ENCODE results near the gene GLI1.
"Not testable (repeated sequence)": the region's sequence is repeated elsewhere in the genome, so short reads cannot be mapped to it uniquely, and the experiment has no call there.

The GLI1 gene

DNA sequence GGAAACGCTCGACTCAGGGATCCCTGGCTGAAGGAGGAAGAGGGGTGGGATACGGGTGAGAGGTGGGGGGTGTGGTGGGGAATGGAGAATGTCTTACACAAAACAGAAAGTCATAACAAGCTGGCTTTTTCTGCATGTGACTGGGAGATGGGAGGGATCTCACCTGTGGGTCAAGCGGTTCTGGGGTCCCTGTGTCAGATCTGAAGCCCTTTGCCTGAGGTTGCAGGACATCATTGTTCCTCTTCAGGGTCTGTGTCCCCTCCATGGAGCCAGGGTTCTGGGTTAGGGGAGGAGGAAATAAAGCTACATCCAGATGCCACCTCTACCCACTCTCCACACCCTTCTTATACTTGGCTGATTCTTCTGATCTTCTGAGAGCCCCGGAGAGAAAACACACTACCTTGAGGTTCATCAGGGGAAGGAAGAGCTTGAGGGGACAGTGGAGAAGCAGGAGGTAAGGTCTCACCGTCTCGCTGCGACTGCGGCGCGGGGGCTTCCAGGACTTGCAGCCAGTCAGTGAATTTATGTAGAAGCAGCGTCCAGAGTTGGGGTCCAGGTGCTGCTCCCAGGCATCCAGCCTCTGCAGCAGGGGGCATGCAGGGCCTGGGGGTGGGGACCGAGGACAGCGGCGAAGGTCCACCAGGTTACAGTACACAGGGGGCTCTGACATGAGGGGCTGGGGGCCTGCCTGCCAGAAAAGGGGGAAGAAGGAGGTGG lies 17.6 kb downstream of the GLI1 start:
- DNase-seq = no peak

GRCh38 chr12:57477710-57478681 lies 18.4 kb downstream of the GLI1 start:
- DNase-seq = no peak

GRCh38 chr12:57479043-57479375 lies 19.4 kb downstream of the GLI1 start:
- no peak for DNase-seq

DNA sequence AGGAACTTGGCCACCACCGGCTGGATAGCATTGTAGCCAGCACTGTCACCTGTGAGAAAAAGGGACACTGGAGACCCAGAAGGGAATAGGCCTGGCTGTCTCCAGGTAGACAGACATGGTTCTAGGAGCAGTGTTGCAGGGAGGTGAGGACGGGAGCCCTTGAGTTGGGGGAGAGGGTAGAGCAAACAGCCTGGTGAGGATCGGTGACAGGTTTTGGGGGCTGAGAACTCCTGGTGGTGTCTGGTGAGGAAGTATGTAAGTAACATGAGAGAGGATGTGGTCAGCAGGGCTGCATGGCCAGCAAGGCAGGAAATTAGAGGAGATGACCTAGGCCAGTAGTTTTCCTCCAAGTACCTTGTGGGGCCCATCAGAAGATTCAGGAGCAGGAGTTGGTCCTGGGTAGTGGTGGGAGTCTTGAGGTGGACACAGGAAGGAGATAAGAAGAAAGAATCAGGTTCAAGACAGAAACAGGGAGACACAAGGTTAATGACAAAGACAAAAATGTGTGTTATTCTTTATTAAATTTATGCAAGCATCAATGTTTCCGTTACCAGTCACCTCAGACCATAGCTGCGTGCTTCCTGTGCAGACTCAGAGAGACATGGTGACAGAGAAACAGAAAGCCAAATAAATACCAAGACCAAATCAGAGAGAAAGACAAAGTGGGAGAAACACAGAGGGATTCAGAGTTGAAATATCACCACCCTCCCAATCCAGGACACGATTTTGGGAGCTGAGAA lies 20.0 kb downstream of the GLI1 start, which contains the start of gene ARHGAP9:
Gene ARHGAP9 (minus strand): TSS at position 491 of the 740 bp plus-strand sequence. CDS start 460 bp downstream, at position 31.
- no peak for DNase-seq

- no peak for DNase-seq
Measured at GRCh38 chr12:57481671-57482070, 22.1 kb downstream of the GLI1 start.

DNA sequence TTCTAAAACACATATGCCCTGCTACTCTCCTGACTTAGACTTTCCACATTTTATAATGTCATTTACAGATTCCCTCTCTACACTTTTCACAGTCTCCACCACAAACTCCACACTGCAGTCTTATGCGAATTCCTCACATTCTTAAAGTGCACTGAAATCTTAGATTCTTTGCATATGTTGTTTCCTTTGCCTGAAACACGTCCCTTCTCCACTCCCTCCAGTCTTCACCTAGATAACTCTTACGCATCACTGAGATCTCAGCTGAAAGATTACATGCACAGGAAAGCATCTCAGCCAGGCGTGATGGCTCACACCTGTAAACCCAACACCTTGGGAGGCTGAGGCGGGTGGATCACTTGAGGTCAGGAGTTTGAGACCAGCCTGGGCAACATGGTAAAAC lies 23.9 kb downstream of the GLI1 start:
- DNase-seq = no peak

DNA sequence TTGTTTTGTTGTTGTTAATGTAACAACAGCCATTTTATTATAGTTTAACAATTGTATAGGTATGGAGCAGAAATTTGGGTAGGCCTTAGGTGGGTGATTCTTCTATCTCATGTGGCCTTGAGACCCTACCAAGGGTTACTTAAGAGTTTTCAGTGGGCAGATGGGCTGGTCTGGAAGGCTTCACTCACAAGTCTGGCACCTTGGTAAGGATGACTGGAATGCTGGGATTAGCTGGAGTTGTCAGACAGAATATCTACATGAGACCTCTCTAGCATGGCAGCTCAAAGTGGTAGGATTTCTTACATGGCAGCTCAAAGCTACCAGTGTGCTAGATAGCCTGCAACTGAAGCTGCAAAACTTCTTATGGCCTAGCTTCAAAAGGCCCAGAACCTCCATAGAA lies 26.1 kb downstream of the GLI1 start:
- no peak for DNase-seq

GRCh38 chr12:57487055-57487596 lies 27.5 kb downstream of the GLI1 start:
- no peak for DNase-seq

- DNase-seq = peak; percentile 98
Measured at GRCh38 chr12:57487597-57488401, 28.2 kb downstream of the GLI1 start, which contains the start of gene MARS1. Gene MARS1 (plus strand): TSS chr12:57488068. CDS start chr12:57488091, 23 bp downstream.

DNA sequence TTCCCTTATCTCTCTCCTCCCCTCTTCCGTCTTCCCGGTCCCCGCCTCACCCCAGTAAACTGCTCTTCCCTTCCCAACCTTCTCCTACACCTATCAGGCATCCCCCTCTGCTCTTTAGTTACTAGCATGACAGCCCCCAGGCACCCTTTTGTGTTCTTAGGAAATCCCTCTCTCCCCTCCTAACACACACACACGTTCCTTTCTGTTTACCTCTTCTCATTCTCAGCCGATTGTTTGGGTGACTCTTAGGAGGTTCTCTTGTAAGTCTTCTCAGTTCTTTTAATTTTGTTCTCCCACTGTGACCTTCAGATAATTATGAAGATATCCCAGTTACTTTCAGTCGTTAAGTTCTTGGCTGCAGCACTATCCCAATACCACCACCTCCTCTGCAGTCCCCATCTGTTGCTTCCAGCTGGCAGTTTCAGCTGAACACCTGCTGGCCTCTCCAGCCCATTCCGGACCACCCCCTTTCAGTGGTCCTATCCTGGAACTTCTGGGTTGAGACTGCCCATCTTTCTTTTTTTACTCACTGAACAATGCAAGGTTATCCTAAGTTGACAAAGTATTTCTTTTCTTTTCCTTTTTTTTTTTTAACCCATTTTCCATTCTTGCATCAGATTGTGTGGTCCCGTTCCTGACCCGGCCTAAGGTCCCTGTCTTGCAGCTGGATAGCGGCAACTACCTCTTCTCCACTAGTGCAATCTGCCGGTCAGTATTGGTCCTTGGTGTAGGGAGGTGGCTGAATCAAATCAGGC lies 29.0 kb downstream of the GLI1 start:
- no peak for DNase-seq

GRCh38 chr12:57489157-57489641 lies 29.6 kb downstream of the GLI1 start:
- DNase-seq = no peak

- no peak for DNase-seq
Measured at GRCh38 chr12:57490126-57490525, 30.5 kb downstream of the GLI1 start.

DNA sequence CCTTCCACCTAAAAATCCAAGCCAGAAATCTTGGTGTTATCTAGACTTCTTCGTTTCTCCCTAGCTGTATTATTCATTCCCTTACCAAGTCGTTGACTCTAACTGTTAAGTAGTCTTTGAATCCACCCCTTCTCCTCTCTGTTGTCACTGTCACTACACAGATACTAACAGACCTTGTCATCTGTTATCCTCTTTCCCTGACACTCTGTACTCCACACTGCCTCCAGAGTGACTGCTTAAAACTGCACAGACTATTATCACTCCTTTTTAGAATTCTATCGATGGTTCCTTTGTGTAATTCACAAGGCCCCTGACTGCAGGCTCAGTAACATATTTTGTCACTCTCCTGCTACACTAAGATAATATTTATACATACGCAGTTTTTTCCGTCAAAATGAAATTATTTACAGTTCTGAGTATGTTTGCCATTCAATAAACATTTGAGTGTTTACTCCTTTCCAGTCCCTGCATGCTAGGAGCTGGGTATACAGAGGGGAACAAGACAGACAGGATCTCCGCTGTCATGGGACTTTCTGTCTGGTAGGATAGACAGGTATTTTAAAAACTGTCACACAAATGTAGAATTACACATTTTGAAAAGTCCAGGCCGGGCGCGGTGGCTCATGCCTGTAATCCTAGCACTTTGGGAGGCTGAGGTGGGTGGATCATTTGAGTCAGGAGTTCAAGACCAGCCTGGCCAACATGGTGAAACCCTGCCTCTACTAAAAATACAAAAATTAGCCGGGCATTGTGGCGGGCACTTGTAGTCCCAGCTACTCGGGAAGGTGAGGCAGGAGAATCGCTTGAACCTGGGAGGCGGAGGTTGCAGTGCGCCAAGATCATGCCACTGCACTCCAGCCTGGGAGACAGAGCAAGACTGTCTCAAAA lies 32.1 kb downstream of the GLI1 start:
- no peak for DNase-seq

GRCh38 chr12:57495051-57495701 lies 35.6 kb downstream of the GLI1 start:
- DNase-seq = not testable (repeated sequence)

DNA sequence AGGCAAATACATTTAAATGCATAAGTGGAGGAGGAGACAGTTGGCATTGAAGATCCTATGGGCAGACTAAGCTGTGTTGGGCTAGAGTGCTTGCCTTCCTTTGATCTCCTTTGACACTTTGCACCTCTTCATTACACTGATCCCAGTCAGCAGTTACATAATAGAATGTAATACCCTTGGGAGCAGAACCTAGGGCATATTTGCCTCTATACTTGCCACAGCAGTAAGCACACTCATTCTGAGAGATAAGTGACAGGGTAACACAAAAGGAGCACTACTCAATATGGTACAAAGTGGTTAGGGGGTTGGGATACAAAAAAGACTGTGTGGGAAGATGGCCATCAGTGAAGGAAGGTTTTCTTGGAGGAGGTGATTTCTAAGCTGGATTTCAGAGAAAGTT lies 37.2 kb downstream of the GLI1 start:
- no peak for DNase-seq

DNA sequence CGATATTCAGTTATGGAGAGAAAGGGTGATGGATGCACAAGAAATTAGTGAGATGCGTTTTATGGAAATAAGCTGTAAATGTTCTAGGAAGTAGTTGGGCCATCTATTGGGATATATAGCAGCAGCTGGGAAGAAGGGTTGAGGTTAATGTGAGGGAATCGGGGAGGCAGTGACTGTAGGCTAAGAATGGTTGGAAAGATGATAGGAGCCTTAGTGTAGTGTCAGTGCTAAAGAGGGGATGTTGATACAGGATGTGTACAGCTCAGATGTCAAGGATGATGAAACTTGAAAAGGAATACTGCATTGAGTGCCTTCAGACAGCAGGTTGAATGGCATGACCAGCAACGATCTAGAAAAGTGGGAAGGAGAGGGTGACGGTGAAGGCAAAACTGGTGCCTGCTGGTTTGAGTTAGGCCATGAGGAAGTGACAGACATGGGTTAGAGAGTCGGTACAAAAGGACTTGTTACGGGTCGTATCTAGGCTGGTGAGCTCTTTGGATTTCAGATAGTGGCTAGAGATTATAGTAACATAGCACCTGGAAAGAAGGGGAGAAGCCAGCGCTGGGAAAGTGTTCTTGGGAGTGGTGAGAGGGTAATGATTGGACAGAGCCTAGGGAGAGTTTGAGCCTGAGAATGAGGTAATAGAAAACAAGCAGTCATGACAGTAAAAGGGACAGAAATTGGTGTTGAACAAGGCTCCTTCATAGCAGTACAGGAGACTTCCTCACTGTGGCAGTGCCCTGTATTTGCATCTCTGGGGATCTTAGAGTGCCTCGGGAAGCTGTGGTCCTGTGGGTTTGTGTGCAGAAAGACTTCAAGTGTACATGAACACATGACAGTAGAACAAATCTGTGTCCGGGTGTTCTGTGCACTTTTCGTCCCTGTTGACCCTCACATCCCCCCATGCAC lies 37.9 kb downstream of the GLI1 start:
- DNase-seq = no peak

DNA sequence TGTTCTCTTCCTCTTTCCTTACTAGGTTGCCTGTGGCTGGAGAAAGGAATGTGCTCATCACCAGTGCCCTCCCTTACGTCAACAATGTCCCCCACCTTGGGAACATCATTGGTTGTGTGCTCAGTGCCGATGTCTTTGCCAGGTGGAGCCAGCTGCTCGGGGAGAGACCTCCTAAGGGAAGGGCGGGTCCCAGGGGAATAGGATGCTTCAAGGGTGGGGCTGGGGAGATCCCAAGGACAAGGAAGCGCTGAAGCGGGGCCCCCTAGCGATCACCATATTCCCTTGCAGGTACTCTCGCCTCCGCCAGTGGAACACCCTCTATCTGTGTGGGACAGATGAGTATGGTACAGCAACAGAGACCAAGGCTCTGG lies 38.5 kb downstream of the GLI1 start:
- DNase-seq = no peak

DNA sequence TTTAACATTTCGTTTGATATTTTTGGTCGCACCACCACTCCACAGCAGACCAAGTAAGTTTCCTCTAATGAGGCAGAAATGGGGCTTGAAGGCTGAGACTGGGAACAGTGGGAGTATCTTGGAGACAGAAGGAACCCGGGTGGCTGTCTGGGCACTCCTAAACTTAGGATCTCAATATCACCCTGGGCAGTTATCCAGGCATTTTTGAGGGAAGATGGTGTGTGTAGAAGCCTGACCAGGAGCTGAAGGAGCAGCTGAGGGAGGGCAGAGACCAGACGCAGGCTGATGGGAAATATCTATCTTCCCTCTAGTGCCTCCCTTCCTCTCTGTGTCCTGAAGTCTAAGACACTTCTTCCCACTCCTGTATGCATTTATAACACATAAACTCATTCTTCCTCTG lies 39.0 kb downstream of the GLI1 start:
- DNase-seq = no peak

Data from midbrain (tissue), 1 donor.